B cell (primary cell): ENCODE results near the gene C9orf43. TPM values are rescaled to one million over a fixed set of nuclear protein-coding genes. Genes with fewer than 3 reads are reported as not detected.

Experiments used
- ATAC-seq: fragments of 200-7000 bp; cut with Tn5 transposase; one replicate; pipeline ENCODE4 v1.10.0; 2021; ENCODE audit warnings: low read depth, mild to moderate bottlenecking, moderate number of reproducible peaks, moderate library complexity
- CTCF ChIA-PET: fragments of 350-600 bp; sonication (Branson Sonifier 250); formaldehyde crosslinking; loops from one replicate; lab custom pipeline; 2021; ENCODE audit warnings: antibody characterized with exemption, inconsistent platforms; lab: Charles Lee
- POLR2A ChIA-PET: fragments of 350-600 bp; sonication (Branson Sonifier 250); formaldehyde crosslinking; loops from one replicate; lab custom pipeline; 2021; ENCODE audit warnings: antibody characterized with exemption; lab: Charles Lee
- DNase-seq: peaks from one replicate; pipeline ENCODE4 v3.0.0; 2013
- H2AFZ ChIP-seq: 2 replicates; pipeline ENCODE4 v1.6.1; 2012; ENCODE audit warnings: mild to moderate bottlenecking, low read depth, low read length; ENCODE audit not compliant: insufficient read depth, poor library complexity, severe bottlenecking
- H3K27ac ChIP-seq, 2 donors: 1 replicate in 1 of 2; 2 replicates in 1 of 2; pipeline ENCODE4 v1.5.1; 2012 to 2013; ENCODE audit warnings: low read length in 2 of 2, mild to moderate bottlenecking in 2 of 2, moderate library complexity in 1 of 2
- H3K27me3 ChIP-seq, 4 experiments: fragments of 200-600 bp in 1 of 4; sonication (generic) in 1 of 4; replicated peaks in 1 of 4; 1 replicate in 2 of 4; 2 replicates in 2 of 4; pipeline versions ENCODE4 v1.6.1 to v1.7.0; 2013 to 2016; ENCODE audit warnings: low read length in 3 of 4, mild to moderate bottlenecking in 2 of 4, mixed read lengths in 1 of 4, moderate library complexity in 1 of 4; ENCODE audit not compliant: insufficient read depth in 4 of 4, control insufficient read depth in 3 of 4; ENCODE audit errors: control extremely low read depth in 1 of 4
- H3K36me3 ChIP-seq, 2 experiments: replicated peaks in 1 of 2; 1 replicate in 1 of 2; 2 replicates in 1 of 2; pipeline versions ENCODE4 v1.6.1 to v1.7.1; 2013; ENCODE audit warnings: low read length in 1 of 2; ENCODE audit not compliant: insufficient read depth in 2 of 2, control insufficient read depth in 1 of 2; ENCODE audit errors: control extremely low read depth in 1 of 2, extremely low read depth in 1 of 2
- H3K4me1 ChIP-seq, 2 donors: fragments of 200-600 bp in 1 of 2; sonication (generic) in 1 of 2; 1 replicate in 1 of 2; 2 replicates in 1 of 2; pipeline versions ENCODE4 v1.5.1 to v1.6.1; 2013 to 2017; ENCODE audit warnings: low read length in 2 of 2; ENCODE audit not compliant: control insufficient read depth in 2 of 2, insufficient read depth in 2 of 2
- H3K4me2 ChIP-seq: replicated peaks from 2 replicates; pipeline ENCODE3; 2012; ENCODE audit warnings: mild to moderate bottlenecking, low read depth, low read length; ENCODE audit not compliant: poor library complexity, severe bottlenecking
- H3K4me3 ChIP-seq, 5 experiments: fragments of 200-600 bp in 1 of 5; sonication (generic) in 1 of 5; 1 replicate in 3 of 5; 2 replicates in 2 of 5; pipeline versions ENCODE4 v1.5.1 to v1.7.0; 2011 to 2016; ENCODE audit warnings: low read length in 4 of 5, mild to moderate bottlenecking in 4 of 5, low read depth in 2 of 5, control low read depth in 1 of 5, moderate library complexity in 1 of 5; ENCODE audit not compliant: insufficient read depth in 1 of 5; ENCODE audit errors: control extremely low read depth in 1 of 5, extremely low read depth in 1 of 5
- H3K79me2 ChIP-seq: fragments of 200-600 bp; sonication (generic); one replicate; pipeline ENCODE4 v1.6.0; 2016; ENCODE audit warnings: low read length; ENCODE audit not compliant: control insufficient read depth, insufficient read depth
- H3K9ac ChIP-seq: fragments of 200-600 bp; sonication (generic); 2 replicates; pipeline ENCODE4 v1.6.1; 2017; ENCODE audit warnings: mild to moderate bottlenecking, low read length, moderate library complexity
- H3K9me3 ChIP-seq, 3 donors: one replicate each; pipeline versions ENCODE4 v1.6.1 to v1.7.1; 2013; ENCODE audit warnings: low read length in 2 of 3; ENCODE audit not compliant: control insufficient read depth in 2 of 3, insufficient read depth in 1 of 3; ENCODE audit errors: control extremely low read depth in 1 of 3
- H4K20me1 ChIP-seq: 2 replicates; pipeline ENCODE4 v1.6.0; 2012; ENCODE audit warnings: mild to moderate bottlenecking, low read length; ENCODE audit not compliant: insufficient read depth, control insufficient read depth, poor library complexity, severe bottlenecking
- H3K27ac Mint-ChIP-seq: one replicate; pipeline ENCODE4 v1.8.0; 2021; ENCODE audit warnings: mixed read lengths
- H3K27me3 Mint-ChIP-seq: one replicate; pipeline ENCODE4 v1.8.0; 2021; ENCODE audit warnings: mixed read lengths
- H3K4me1 Mint-ChIP-seq: one replicate; pipeline ENCODE4 v1.8.0; 2021; ENCODE audit warnings: mixed read lengths
- H3K4me3 Mint-ChIP-seq: one replicate; pipeline ENCODE4 v1.8.0; 2021; ENCODE audit warnings: mixed read lengths
- H3K9me3 Mint-ChIP-seq: one replicate; pipeline ENCODE4 v1.8.0; 2022; ENCODE audit warnings: mixed read lengths; ENCODE audit not compliant: insufficient read depth
- CTCF ChIP-seq: fragments of 200-600 bp; IDR thresholded peaks from one replicate; pipeline ENCODE4 v1.8.0; 2022; ENCODE audit warnings: antibody characterized with exemption, mild to moderate bottlenecking
- EZH2 ChIP-seq: IDR thresholded peaks from 2 replicates; pipeline ENCODE4 v1.6.1; 2012; ENCODE audit warnings: borderline replicate concordance, low read depth, mild to moderate bottlenecking, moderate library complexity, low read length; ENCODE audit not compliant: insufficient read depth, poor library complexity, severe bottlenecking
- WGBS: methylation state at CpG from one replicate; pipeline ENCODE4 v1.1.5; 2013; ENCODE audit warnings: missing lambda C conversion rate; ENCODE audit not compliant: insufficient coverage; 5-methylcytosine and 5-hydroxymethylcytosine counted together
- intact Hi-C: fragments of 100-400 bp; cut with micrococcal nuclease; formaldehyde crosslinking; loops from one replicate; pipeline ENCODE4 v1.10.0; 2022
- polyA plus RNA-seq: library from polyadenylated mRNA; depleted of rRNA; stranded (reverse); fragments of >200 nt; gene quantifications from 2 replicates; pipeline ENCODE4 v1.2.3, GENCODE V29; 2012
- total RNA-seq, 2 donors: library from RNA; stranded (reverse); fragments of 120-200 nt in 1 of 2; gene quantifications; 1 replicate in 1 of 2; 2 replicates in 1 of 2; pipeline versions ENCODE4 v1.2.3 to v1.2.4, GENCODE V29; 2013 to 2022

C9orf43 gene
- total and polyA plus RNA-seq, 2 donors (not counting 1 experiment from before 2014, with no cell fraction given) = 0.57 to 1.7 TPM

- POLR2A ChIA-PET = no interaction called here
- Mint-ChIP-seq H3K4me3 (no peak overlapping the region), H3K4me1 (no peaks in the 10 kb centered on the region), H3K9me3 (peaks cover 4% of the 10 kb centered on the region), H3K27me3 (no peaks in the 10 kb centered on the region), H3K27ac (no peak overlapping the region)
- no peak overlapping the region for H2AFZ ChIP-seq
- H3K36me3 ChIP-seq = no peaks in the 10 kb centered on the region
- H3K4me2 ChIP-seq = no peak overlapping the region
- CTCF ChIA-PET = interaction anchor here (1.3 kb wide), 1 partner anchor 9 kb away, joined by 3 read pairs; no protein-coding TSS in a partner anchor
- no peaks in the 10 kb centered on the region for H3K27me3 ChIP-seq
- H3K79me2 ChIP-seq = no peaks in the 10 kb centered on the region
- H3K4me1 ChIP-seq = no peaks in the 10 kb centered on the region
- no peak overlapping the region for H3K9ac ChIP-seq
- whole genome bisulfite sequencing = no CpG with 5 or more reads among the region's 2 CpGs
- ATAC-seq (no peak), DNase-seq (no peak)
- H3K27ac ChIP-seq = no peak overlapping the region
- peaks cover 0 to 1% (median 0%) of the 10 kb centered on the region in 3 donors for H3K9me3 ChIP-seq
- TF ChIP-seq CTCF (no peak), EZH2 (no peak)
- no peaks in the 10 kb centered on the region for H4K20me1 ChIP-seq
- intact Hi-C loops = no loop called here
- H3K4me3 ChIP-seq = no peak overlapping the region
These were observed 56.6 kb downstream of the C9orf43 start for GRCh38 chr9:113467183-113467582.

DNA sequence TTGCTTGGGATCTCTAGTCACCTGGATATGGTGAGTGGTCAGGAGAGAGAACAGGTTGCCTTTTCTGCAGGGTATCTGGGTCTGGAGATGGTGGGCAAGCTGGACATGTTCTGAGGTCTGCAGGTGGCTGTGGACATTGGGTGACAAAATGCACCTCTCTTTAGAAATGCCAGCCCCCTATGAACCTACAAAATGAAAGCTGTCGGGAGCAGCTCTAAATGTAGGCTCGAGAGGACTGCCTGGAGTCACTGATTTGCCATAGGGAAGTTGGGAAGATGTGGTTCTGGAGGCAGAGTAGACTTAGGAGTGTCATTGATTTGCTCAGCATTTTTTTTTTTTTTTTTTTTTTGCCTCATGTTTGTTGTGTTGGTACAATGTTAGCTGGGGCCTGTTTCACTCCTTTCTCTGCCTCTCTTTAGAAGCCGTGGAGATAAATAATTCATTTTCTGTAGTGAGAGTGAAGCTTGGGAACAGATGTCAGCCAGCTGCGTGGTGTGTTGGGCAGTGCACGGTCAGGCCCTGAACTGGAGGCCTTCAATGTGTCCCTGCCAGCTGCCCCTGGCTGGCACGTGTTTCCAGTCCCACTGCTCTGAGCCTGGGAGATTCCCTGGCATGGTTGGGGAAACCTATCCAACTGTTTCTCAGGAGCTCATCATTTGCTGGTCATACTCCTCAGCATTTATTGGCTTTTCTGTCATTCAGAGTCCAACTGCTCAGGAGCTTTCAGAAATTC, 58.3 kb downstream of the C9orf43 start:
- TF ChIP-seq EZH2 (no peak), CTCF (no peak)
- Histone ChIP-seq H3K4me3 (no peak overlapping the region), H3K9ac (no peak overlapping the region), H3K4me1 (no peaks in the 10 kb centered on the region), H3K36me3 (no peaks in the 10 kb centered on the region), H3K27ac (no peak overlapping the region), H2AFZ (no peak overlapping the region), H4K20me1 (no peaks in the 10 kb centered on the region), H3K4me2 (no peak overlapping the region), H3K9me3 (peaks cover 0 to 1% (median 0%) of the 10 kb centered on the region in 3 donors), H3K79me2 (no peaks in the 10 kb centered on the region), H3K27me3 (no peaks in the 10 kb centered on the region)
- Mint-ChIP-seq H3K27me3 (no peaks in the 10 kb centered on the region), H3K27ac (no peak overlapping the region), H3K4me3 (no peak overlapping the region), H3K9me3 (peaks cover 4% of the 10 kb centered on the region), H3K4me1 (no peaks in the 10 kb centered on the region)
- DNase-seq (no peak), ATAC-seq (no peak)
- ChIA-PET CTCF (interaction anchor here (0.7 kb wide), 1 partner anchor 10 kb away, joined by 4 read pairs; no protein-coding TSS in a partner anchor), POLR2A (no interaction called here)
- intact Hi-C loops = no loop called here
- 93% methylated on average over 6 of the region's 6 CpGs for WGBS
